HFF-Myc (cell line): ENCODE data around the gene COA7.
"Not testable (repeated sequence)": the region's sequence is repeated elsewhere in the genome, so short reads cannot be mapped to it uniquely, and the experiment has no call there.

Experiments
- DNase-seq: peaks from one replicate; pipeline ENCODE4 v3.0.0-alpha.2; 2011; ENCODE audit warnings: low read depth; ENCODE audit errors: extremely low read depth
- H3K4me3 ChIP-seq: replicated peaks from 2 replicates; pipeline ENCODE4 v1.5.1; 2011; ENCODE audit warnings: low read depth, mild to moderate bottlenecking, control low read depth, low read length
- CTCF ChIP-seq: IDR thresholded peaks from 2 replicates; pipeline ENCODE4 v1.5.1; 2012; ENCODE audit warnings: mild to moderate bottlenecking, low read depth, low read length, control low read depth; ENCODE audit errors: missing control alignments

The COA7 gene

GRCh38 chr1:52723260-52723659, 25.1 kb upstream of the COA7 start:
- H3K4me3 ChIP-seq = no peak overlapping the region
- TF ChIP-seq CTCF = no peak
- DNase-seq = no peak

- not testable (repeated sequence) for DNase-seq, H3K4me3 ChIP-seq
Measured at GRCh38 chr1:52715296-52715695, 17.1 kb upstream of the COA7 start.

- no peak for DNase-seq
- TF ChIP-seq CTCF = no peak
- H3K4me3 ChIP-seq = no peak overlapping the region
Measured at GRCh38 chr1:52713590-52713989, 15.4 kb upstream of the COA7 start.

- H3K4me3 ChIP-seq = no peak overlapping the region
- DNase-seq = no peak
- TF ChIP-seq CTCF = no peak
Measured at GRCh38 chr1:52709016-52709415, 10.9 kb upstream of the COA7 start.

- no peak for DNase-seq
- no peak overlapping the region for H3K4me3 ChIP-seq
- TF ChIP-seq CTCF = no peak
Measured at GRCh38 chr1:52707927-52708655, 9.9 kb upstream of the COA7 start.

- no peak overlapping the region for H3K4me3 ChIP-seq
- TF ChIP-seq CTCF = no peak
- DNase-seq = no peak
Measured at GRCh38 chr1:52706941-52707926, 9.1 kb upstream of the COA7 start.

GRCh38 chr1:52706136-52706670, 8.1 kb upstream of the COA7 start:
- no peak overlapping the region for H3K4me3 ChIP-seq
- DNase-seq = no peak
- no peak for TF ChIP-seq CTCF
